Ovary (tissue), 3 donors: Measurements from ENCODE around the gene GPC3.

Experiments
- CTCF ChIP-seq, 3 donors: fragments of 450-650 bp in 2 of 3; fragments of 200-600 bp in 1 of 3; IDR thresholded peaks; one replicate each; pipeline versions ENCODE4 v1.5.1 to v1.8.0; 2016 to 2022; ENCODE audit warnings: antibody characterized with exemption in 3 of 3, mild to moderate bottlenecking in 1 of 3
- POLR2A ChIP-seq: fragments of 450-650 bp; IDR thresholded peaks from one replicate; pipeline ENCODE4 v1.6.1; 2017; ENCODE audit warnings: antibody characterized with exemption, mild to moderate bottlenecking, moderate library complexity
- donor health status: DM: no; HTN: no; CAD: no.

GRCh38 chrX:133534172-133534571, 451.2 kb downstream of the GPC3 start:
- TF ChIP-seq CTCF (IDR thresholded peaks at IDR 0.05): no peak
- TF ChIP-seq POLR2A: no peak
